GM23248 (cell line): ENCODE results near the gene DOCK6. TPM values are rescaled to one million over a fixed set of nuclear protein-coding genes. Genes with fewer than 3 reads are reported as not detected.

Experiments used
- DNase-seq: peaks from one replicate; pipeline ENCODE4 v3.0.0-alpha.2; 2015
- H2AFZ ChIP-seq: fragments of 200-600 bp; sonication (generic); 2 replicates; pipeline ENCODE4 v1.6.1; 2016; ENCODE audit warnings: antibody characterized with exemption
- H3F3A ChIP-seq: fragments of 200-600 bp; sonication (generic); 2 replicates; pipeline ENCODE4 v1.6.1; 2016; ENCODE audit warnings: mild to moderate bottlenecking, antibody characterized with exemption, mixed run types; ENCODE audit not compliant: insufficient read depth
- H3K27ac ChIP-seq: fragments of 200-600 bp; sonication (generic); 2 replicates; pipeline ENCODE4 v1.5.1; 2016; ENCODE audit warnings: mild to moderate bottlenecking
- H3K27me3 ChIP-seq: fragments of 200-600 bp; sonication (generic); replicated peaks from 2 replicates; pipeline ENCODE4 v1.6.1; 2016; ENCODE audit warnings: mild to moderate bottlenecking; ENCODE audit not compliant: insufficient read depth
- H3K36me3 ChIP-seq: fragments of 200-600 bp; sonication (generic); 2 replicates; pipeline ENCODE4 v1.6.1; 2016; ENCODE audit warnings: low read depth, mild to moderate bottlenecking
- H3K4me1 ChIP-seq: fragments of 200-600 bp; sonication (generic); 2 replicates; pipeline ENCODE4 v1.6.1; 2016; ENCODE audit warnings: mild to moderate bottlenecking; ENCODE audit not compliant: insufficient read depth
- H3K4me2 ChIP-seq: fragments of 200-600 bp; sonication (generic); one replicate; pipeline ENCODE4 v1.6.1; 2016; ENCODE audit warnings: mild to moderate bottlenecking; ENCODE audit not compliant: unreplicated experiment
- H3K4me3 ChIP-seq: fragments of 200-600 bp; sonication (generic); 2 replicates; pipeline ENCODE4 v1.5.1; 2016; ENCODE audit warnings: mild to moderate bottlenecking
- H3K79me2 ChIP-seq: fragments of 200-600 bp; sonication (generic); 2 replicates; pipeline ENCODE4 v1.6.1; 2016; ENCODE audit warnings: mild to moderate bottlenecking; ENCODE audit not compliant: insufficient read depth
- H3K9ac ChIP-seq: fragments of 200-600 bp; sonication (generic); 2 replicates; pipeline ENCODE4 v1.6.1; 2016; ENCODE audit warnings: mild to moderate bottlenecking
- H3K9me2 ChIP-seq: fragments of 200-600 bp; sonication (generic); 2 replicates; pipeline ENCODE4 v1.6.1; 2016; ENCODE audit warnings: mixed run types, mild to moderate bottlenecking, moderate library complexity; ENCODE audit not compliant: insufficient read depth
- H3K9me3 ChIP-seq: fragments of 200-600 bp; sonication (generic); one replicate; pipeline ENCODE4 v1.6.1; 2017; ENCODE audit warnings: low read depth
- H4K20me1 ChIP-seq: fragments of 200-600 bp; sonication (generic); 2 replicates; pipeline ENCODE4 v1.6.0; 2016; ENCODE audit not compliant: insufficient read depth
- EZH2 ChIP-seq: fragments of 200-600 bp; sonication (generic); IDR thresholded peaks from 2 replicates; pipeline ENCODE4 v1.6.1; 2018; ENCODE audit warnings: antibody characterized with exemption, mild to moderate bottlenecking; ENCODE audit not compliant: insufficient read depth, poor library complexity, severe bottlenecking
- EZH2phosphoT487 ChIP-seq: fragments of 200-600 bp; sonication (generic); IDR thresholded peaks from 2 replicates; pipeline ENCODE4 v1.6.1; 2018; ENCODE audit warnings: antibody characterized with exemption, moderate library complexity, mild to moderate bottlenecking, low read depth; ENCODE audit not compliant: insufficient read depth
- WGBS, 2 experiments: methylation state at CpG; one replicate each; pipeline ENCODE4 v1.1.6; 2015 to 2017; ENCODE audit warnings: low lambda C conversion rate in 2 of 2, low coverage in 1 of 2; ENCODE audit errors: missing lambda C conversion rate in 2 of 2; 5-methylcytosine and 5-hydroxymethylcytosine counted together
- in situ Hi-C: fragments of 300-500 bp; cut with MboI; formaldehyde crosslinking; loops from 2 replicates; pipeline ENCODE4 v1.15.0; 2020
- polyA plus RNA-seq: library from polyadenylated mRNA; unstranded; fragments of >200 nt; fragmentation: Nextera tagmentation; extraction: Ambion mirVana; gene quantifications from 2 replicates; pipeline ENCODE4 v1.2.1, GENCODE V29; 2016
- total RNA-seq: library from RNA; depleted of rRNA; stranded (reverse); fragments of >200 nt; shearing (Covaris generic); gene quantifications from 2 replicates; pipeline ENCODE4 v1.2.3, GENCODE V29; 2014

Gene DOCK6
- total and polyA plus RNA-seq, 2 experiments from 2014 or later: 10.7 to 11.8 TPM

DNA sequence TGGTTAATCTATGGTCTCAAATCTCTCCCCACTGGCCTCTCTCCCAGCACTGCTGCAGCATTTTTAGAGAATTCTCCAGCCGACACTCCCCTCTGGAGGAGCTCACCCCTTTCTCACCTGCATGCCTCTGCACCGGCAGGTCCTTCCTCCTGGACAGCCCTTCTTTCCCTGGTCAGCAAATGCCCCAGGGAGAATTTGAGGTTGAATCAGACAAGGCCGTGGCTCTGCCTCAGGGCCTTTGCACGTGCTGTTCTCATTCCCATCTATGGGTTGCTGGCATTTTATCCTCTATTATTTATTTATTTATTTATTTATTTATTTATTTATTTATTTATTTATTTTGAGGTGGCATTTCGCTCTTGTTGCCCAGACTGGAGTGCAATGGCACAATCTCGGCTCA lies 1.4 kb upstream of the DOCK6 start:
- TF ChIP-seq EZH2: no peak
- no peak for TF ChIP-seq EZH2phosphoT487
- no peak overlapping the region for H2AFZ ChIP-seq
- no peak overlapping the region for H3K4me2 ChIP-seq
- in situ Hi-C loops: no loop called here
- H3K9me2 ChIP-seq: no peaks in the 10 kb centered on the region
- no peak overlapping the region for H3K4me3 ChIP-seq
- no peaks in the 10 kb centered on the region for H3K27me3 ChIP-seq
- no peak for DNase-seq
- H3K4me1 ChIP-seq: no peaks in the 10 kb centered on the region
- no peaks in the 10 kb centered on the region for H3F3A ChIP-seq
- WGBS, 2 experiments: 95 to 96% methylated on average over 6 of the region's 6 CpGs
- no peak overlapping the region for H3K9ac ChIP-seq
- no peak overlapping the region for H3K27ac ChIP-seq
- H3K36me3 ChIP-seq: no peaks in the 10 kb centered on the region
- H3K79me2 ChIP-seq: no peaks in the 10 kb centered on the region
- H4K20me1 ChIP-seq: no peaks in the 10 kb centered on the region
- H3K9me3 ChIP-seq: no peaks in the 10 kb centered on the region

DNA sequence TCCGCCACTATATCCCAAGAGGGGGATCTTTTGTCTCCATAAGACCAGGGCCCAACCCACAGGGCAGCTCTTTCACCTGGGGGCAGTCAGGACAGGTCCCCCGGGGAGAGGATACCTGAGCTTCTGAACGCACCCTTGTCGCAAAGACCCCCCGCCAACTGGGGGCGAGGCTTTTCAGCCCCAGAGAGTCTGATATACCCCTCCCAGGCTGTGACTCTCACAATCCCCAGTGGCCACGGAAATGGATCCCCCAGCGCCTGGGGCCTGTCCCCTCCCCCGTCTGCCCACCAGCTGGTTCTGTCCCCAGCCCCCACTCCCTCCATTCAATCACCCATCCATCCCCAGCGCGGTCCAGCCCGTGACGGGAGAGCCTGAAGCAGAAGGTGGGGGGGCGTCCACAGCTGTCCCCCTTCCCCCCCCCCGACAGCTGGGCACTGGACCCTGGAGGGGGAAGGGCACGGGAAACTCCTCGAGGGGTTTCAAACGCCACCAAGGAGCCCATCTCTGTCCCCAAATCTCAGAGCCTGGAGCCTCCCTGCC lies 823 bp downstream of the DOCK6 start:
- Histone ChIP-seq H3K9ac (peak overlapping the region; percentile 94), H3K4me2 (peak overlapping the region; percentile 77), H3K9me3 (no peaks in the 10 kb centered on the region), H3K9me2 (no peaks in the 10 kb centered on the region), H3K4me1 (no peaks in the 10 kb centered on the region), H2AFZ (peak overlapping the region; percentile 85), H4K20me1 (no peaks in the 10 kb centered on the region), H3K4me3 (peak overlapping the region; percentile 89), H3K27me3 (no peaks in the 10 kb centered on the region), H3K36me3 (no peaks in the 10 kb centered on the region), H3F3A (no peaks in the 10 kb centered on the region), H3K27ac (no peak overlapping the region), H3K79me2 (no peaks in the 10 kb centered on the region)
- 33 to 43% methylated on average over 13 to 18 of the region's 18 CpGs for WGBS, 2 experiments
- in situ Hi-C loops: no loop called here
- no peak for DNase-seq
- no peak for TF ChIP-seq EZH2
- TF ChIP-seq EZH2phosphoT487: no peak

DNA sequence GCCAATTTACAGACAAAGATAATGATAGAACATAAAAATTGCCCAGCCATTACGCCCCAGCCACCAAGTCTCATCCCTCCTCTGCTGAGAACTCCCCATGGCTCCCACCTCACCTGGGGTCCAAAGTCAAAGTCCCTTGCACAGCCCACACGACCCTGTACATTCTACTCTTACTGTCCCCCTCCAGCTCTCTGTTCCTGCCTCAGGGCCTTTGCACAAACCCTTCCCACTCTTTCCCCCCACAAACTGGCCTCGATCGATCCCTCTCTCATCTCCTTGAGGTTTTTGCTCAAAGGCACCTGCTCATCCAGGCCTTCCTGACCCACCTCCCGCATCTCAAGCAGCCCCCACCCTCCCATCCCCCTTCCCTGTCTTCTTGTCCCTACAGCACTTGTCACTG lies 1.3 kb downstream of the DOCK6 start:
- no peaks in the 10 kb centered on the region for H3K9me3 ChIP-seq
- 78 to 83% methylated on average over 4 to 5 of the region's 5 CpGs for WGBS, 2 experiments
- no peak overlapping the region for H3K4me2 ChIP-seq
- H3K27me3 ChIP-seq: no peaks in the 10 kb centered on the region
- no peak overlapping the region for H3K27ac ChIP-seq
- H3K9ac ChIP-seq: no peak overlapping the region
- no peaks in the 10 kb centered on the region for H3K36me3 ChIP-seq
- no peaks in the 10 kb centered on the region for H3K79me2 ChIP-seq
- no peaks in the 10 kb centered on the region for H3K4me1 ChIP-seq
- TF ChIP-seq EZH2phosphoT487 (no peak), EZH2 (no peak)
- no peaks in the 10 kb centered on the region for H3K9me2 ChIP-seq
- no peaks in the 10 kb centered on the region for H3F3A ChIP-seq
- in situ Hi-C loops: no loop called here
- no peaks in the 10 kb centered on the region for H4K20me1 ChIP-seq
- H3K4me3 ChIP-seq: no peak overlapping the region
- DNase-seq: no peak
- no peak overlapping the region for H2AFZ ChIP-seq

DNA sequence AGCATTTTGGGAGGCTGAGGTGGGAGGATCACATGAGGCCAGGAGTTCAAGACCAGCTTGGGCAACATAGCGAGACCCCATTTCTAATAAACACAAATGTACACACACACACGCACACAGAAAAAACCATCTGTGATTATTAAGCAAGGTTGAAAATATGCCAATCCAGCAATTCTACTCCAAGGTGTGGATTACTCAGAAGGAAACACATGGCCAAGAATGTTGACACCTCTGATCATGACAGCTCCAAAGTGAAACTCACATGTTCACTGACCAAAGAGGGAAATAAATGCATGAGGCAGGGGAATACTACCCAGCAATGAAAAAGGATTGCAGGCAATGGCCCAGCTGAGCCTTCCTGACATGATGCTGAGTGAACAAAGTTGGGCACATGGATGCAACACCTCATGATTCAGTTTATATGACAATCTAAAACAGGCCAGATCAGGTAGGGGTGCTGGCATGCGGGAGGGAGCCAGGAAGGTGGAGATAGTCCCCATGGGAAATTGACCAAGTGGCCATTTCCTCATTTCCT lies 4.4 kb downstream of the DOCK6 start:
- Histone ChIP-seq H2AFZ (no peak overlapping the region), H3K9me2 (no peaks in the 10 kb centered on the region), H3K9me3 (no peaks in the 10 kb centered on the region), H3F3A (no peaks in the 10 kb centered on the region), H4K20me1 (no peaks in the 10 kb centered on the region), H3K27me3 (no peaks in the 10 kb centered on the region), H3K4me3 (no peak overlapping the region), H3K79me2 (no peaks in the 10 kb centered on the region), H3K36me3 (no peaks in the 10 kb centered on the region), H3K27ac (no peak overlapping the region), H3K4me1 (no peaks in the 10 kb centered on the region), H3K4me2 (no peak overlapping the region), H3K9ac (no peak overlapping the region)
- 82 to 87% methylated on average over 3 of the region's 3 CpGs for WGBS, 2 experiments
- TF ChIP-seq EZH2 (no peak), EZH2phosphoT487 (no peak)
- in situ Hi-C loops: no loop called here
- DNase-seq: peak; percentile 28
